ENCODE measurements around the gene BGLAP. TPM values are rescaled to one million over a fixed set of nuclear protein-coding genes. Genes with fewer than 3 reads are reported as not detected.

BGLAP gene
- total RNA-seq, 1 donor from 2014 or later, result 19.1 TPM

DNA sequence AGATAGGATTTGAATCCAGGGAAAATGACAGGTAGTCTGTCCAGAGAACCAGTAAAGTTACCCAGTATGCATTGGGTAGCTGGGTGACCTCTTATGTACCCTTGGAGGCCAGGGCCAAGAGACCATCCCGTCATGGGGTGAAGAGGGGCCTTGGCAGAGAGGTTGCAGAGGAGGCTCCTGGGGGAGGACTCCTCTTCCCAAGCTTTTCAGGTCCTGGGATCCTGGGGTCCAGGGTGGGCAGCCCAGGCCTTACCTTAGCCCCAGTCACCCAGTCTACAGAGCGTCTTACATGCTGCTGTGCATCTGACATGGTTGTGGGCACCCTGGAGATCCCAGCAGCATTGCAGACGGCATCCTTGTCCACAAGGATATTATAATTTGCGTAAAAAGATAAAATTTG lies 15.2 kb upstream of the BGLAP start:
- no peaks in the 10 kb centered on the region for H3K9me3 ChIP-seq
- no peak for DNase-seq (ENCODE audit: low spot score in 2 of 2)
- no peak overlapping the region for H3K27ac ChIP-seq
- intact Hi-C loops (cut with DNase I), result no loop called here
- TF ChIP-seq, protein P1, sequence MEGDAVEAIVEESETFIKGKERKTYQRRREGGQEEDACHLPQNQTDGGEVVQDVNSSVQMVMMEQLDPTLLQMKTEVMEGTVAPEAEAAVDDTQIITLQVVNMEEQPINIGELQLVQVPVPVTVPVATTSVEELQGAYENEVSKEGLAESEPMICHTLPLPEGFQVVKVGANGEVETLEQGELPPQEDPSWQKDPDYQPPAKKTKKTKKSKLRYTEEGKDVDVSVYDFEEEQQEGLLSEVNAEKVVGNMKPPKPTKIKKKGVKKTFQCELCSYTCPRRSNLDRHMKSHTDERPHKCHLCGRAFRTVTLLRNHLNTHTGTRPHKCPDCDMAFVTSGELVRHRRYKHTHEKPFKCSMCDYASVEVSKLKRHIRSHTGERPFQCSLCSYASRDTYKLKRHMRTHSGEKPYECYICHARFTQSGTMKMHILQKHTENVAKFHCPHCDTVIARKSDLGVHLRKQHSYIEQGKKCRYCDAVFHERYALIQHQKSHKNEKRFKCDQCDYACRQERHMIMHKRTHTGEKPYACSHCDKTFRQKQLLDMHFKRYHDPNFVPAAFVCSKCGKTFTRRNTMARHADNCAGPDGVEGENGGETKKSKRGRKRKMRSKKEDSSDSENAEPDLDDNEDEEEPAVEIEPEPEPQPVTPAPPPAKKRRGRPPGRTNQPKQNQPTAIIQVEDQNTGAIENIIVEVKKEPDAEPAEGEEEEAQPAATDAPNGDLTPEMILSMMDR (IDR thresholded peaks at IDR 0.05), result no peak
- H3K36me3 ChIP-seq, result peaks cover 25 to 26% of the 10 kb centered on the region in 2 donors
- H3K4me3 ChIP-seq, result no peak overlapping the region
- H3K4me1 ChIP-seq, result no peaks in the 10 kb centered on the region
- H3K27me3 ChIP-seq, result no peaks in the 10 kb centered on the region

DNA sequence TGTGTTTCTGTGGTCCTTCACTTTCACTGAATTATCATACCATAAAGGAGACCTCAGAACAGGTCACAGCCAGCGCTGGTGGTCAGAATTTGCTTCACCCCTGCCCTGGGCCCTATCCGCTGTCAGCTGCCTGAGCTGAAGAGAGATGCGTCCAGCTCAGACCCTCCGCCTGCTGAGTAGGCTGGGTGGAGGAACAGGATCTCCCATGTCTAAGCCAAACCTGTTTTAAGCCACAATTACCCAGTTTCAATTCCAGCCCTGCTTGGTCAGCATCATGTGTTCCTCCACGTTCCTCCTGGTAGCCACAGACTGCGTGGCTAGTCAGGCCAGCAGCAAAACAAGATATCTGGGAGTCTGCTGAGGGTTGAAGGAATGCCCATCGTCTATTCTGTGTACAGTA lies 13.5 kb upstream of the BGLAP start:
- TF ChIP-seq, protein P1 (IDR thresholded peaks at IDR 0.05), result no peak
- H3K4me1 ChIP-seq, result no peaks in the 10 kb centered on the region
- no peaks in the 10 kb centered on the region for H3K9me3 ChIP-seq
- no peak overlapping the region for H3K4me3 ChIP-seq
- intact Hi-C loops (cut with DNase I), result no loop called here
- H3K36me3 ChIP-seq, result peaks cover 12 to 17% of the 10 kb centered on the region in 2 donors
- no peak for DNase-seq (ENCODE audit: low spot score in 2 of 2)
- no peak overlapping the region for H3K27ac ChIP-seq
- H3K27me3 ChIP-seq, result no peaks in the 10 kb centered on the region

GRCh38 chr1:156229809-156230472 lies 12.0 kb upstream of the BGLAP start:
- no peak overlapping the region for H3K27ac ChIP-seq
- H3K36me3 ChIP-seq, result peaks cover 20 to 24% of the 10 kb centered on the region in 2 donors
- TF ChIP-seq, protein P1 (IDR thresholded peaks at IDR 0.05), result no peak
- H3K27me3 ChIP-seq, result no peaks in the 10 kb centered on the region
- no peak for DNase-seq (ENCODE audit: low spot score in 2 of 2)
- intact Hi-C loops (cut with DNase I), result no loop called here
- no peaks in the 10 kb centered on the region for H3K4me1 ChIP-seq
- H3K9me3 ChIP-seq, result no peaks in the 10 kb centered on the region
- no peak overlapping the region for H3K4me3 ChIP-seq

DNA sequence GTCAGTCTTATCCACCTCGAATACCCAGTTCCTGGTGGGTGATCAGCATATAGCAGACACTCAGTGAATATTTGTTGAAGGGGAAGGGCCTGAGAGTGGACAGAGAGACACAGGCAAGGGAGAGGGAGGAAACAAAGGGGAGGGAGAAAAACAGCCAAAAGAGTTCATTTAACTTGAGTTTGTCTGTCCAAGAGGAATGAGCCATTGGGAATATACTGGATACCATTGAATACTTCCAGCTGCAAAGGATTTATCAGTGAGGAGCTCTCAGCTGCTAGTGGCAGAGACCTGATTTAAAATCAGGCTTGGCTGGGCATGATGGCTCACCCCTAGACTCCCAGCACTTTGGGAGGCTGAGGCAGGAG lies 11.5 kb upstream of the BGLAP start:
- intact Hi-C loops (cut with DNase I), result no loop called here
- no peak overlapping the region for H3K27ac ChIP-seq

DNA sequence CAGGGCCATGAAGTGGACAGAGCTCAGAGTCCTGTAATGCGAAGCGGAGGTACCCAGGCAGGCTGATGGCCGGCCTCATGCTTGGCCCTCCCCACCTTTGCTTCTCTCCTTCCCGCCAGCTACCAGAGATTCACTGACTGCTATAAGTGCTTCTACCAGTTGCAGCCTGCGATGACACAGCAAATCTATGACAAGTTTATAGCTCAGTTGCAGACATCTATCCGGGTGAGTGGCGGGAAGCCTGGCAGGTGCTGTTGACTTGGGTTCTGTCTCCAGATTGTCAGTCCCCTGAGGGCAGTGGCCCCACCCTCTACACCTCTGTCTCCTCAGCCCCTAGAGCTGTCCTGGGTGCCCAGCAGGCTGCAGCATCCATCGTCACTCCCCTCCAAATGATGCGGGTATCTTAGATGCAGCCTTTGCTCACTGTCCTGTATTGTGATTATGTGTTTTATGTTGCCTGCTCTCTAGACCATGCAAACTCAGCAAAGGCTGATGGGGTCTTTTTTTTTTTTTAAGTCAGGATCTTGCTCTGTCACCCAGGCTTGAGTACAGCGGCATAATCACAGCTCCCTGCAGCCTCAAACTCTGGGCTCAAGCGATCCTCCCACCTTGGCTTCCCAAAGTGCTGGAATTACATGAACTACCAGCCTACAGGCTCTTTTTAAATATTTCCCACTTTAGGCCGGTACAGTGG lies 9.6 kb upstream of the BGLAP start:
- Histone ChIP-seq H3K4me3 (no peak overlapping the region), H3K4me1 (no peaks in the 10 kb centered on the region), H3K27me3 (no peaks in the 10 kb centered on the region), H3K36me3 (peaks cover 38 to 43% of the 10 kb centered on the region in 2 donors), H3K9me3 (no peaks in the 10 kb centered on the region), H3K27ac (no peak overlapping the region)
- no peak for DNase-seq (ENCODE audit: low spot score in 2 of 2)
- TF ChIP-seq, protein P1 (IDR thresholded peaks at IDR 0.05), result no peak
- intact Hi-C loops (cut with DNase I), result no loop called here

More for the DNA sequence above, 11.5 kb upstream of the BGLAP start:
- DNase-seq (ENCODE audit: low spot score in 2 of 2), result no peak
- no peaks in the 10 kb centered on the region for H3K9me3 ChIP-seq
- H3K27me3 ChIP-seq, result no peaks in the 10 kb centered on the region
- no peaks in the 10 kb centered on the region for H3K4me1 ChIP-seq
- no peak overlapping the region for H3K4me3 ChIP-seq
- H3K36me3 ChIP-seq, result peaks cover 25 to 27% of the 10 kb centered on the region in 2 donors
- TF ChIP-seq, protein P1 (IDR thresholded peaks at IDR 0.05), result no peak
